ENCODE measurements around the gene TBCEL. TPM values are rescaled to one million over a fixed set of nuclear protein-coding genes. Genes with fewer than 3 reads are reported as not detected.

TBCEL gene
- total RNA-seq, 2 donors from 2014 or later = 17.7 to 24.6 TPM

- Histone ChIP-seq H3K9me3 (no peaks in the 10 kb centered on the region), H3K4me3 (no peak overlapping the region), H3K27me3 (replicated peaks; ENCODE audit: insufficient read depth) (no peaks in the 10 kb centered on the region), H3K27ac (no peak overlapping the region), H3K4me1 (ENCODE audit: control insufficient read depth in 1 of 2, low read depth in 2 of 2) (no peaks in the 10 kb centered on the region), H3K36me3 (no peaks in the 10 kb centered on the region)
- DNase-seq (ENCODE audit: low spot score) (no peak), ATAC-seq (ENCODE audit: insufficient number of reproducible peaks, low FRiP score, low read depth) (no peak)
- TF ChIP-seq CTCF (IDR thresholded peaks at IDR 0.05) = no peak
Observed at GRCh38 chr11:120995184-120995583, 28.7 kb upstream of the TBCEL start.

GRCh38 chr11:120996973-120997372, 26.9 kb upstream of the TBCEL start:
- TF ChIP-seq CTCF (IDR thresholded peaks at IDR 0.05) = no peak
- H3K36me3 ChIP-seq = no peaks in the 10 kb centered on the region
- no peak overlapping the region for H3K27ac ChIP-seq
- ATAC-seq (ENCODE audit: insufficient number of reproducible peaks, low FRiP score, low read depth) = no peak
- DNase-seq (ENCODE audit: low spot score) = no peak
- H3K4me1 ChIP-seq (ENCODE audit: control insufficient read depth in 1 of 2, low read depth in 2 of 2) = no peaks in the 10 kb centered on the region
- H3K27me3 ChIP-seq (replicated peaks; ENCODE audit: insufficient read depth) = no peaks in the 10 kb centered on the region
- no peak overlapping the region for H3K4me3 ChIP-seq
- no peaks in the 10 kb centered on the region for H3K9me3 ChIP-seq

GRCh38 chr11:120998581-120998980, 25.3 kb upstream of the TBCEL start:
- Histone ChIP-seq H3K36me3 (no peaks in the 10 kb centered on the region), H3K4me1 (ENCODE audit: control insufficient read depth in 1 of 2, low read depth in 2 of 2) (no peaks in the 10 kb centered on the region), H3K27ac (no peak overlapping the region), H3K4me3 (no peak overlapping the region), H3K27me3 (replicated peaks; ENCODE audit: insufficient read depth) (no peaks in the 10 kb centered on the region), H3K9me3 (no peaks in the 10 kb centered on the region)
- no peak for ATAC-seq (ENCODE audit: insufficient number of reproducible peaks, low FRiP score, low read depth)
- DNase-seq (ENCODE audit: low spot score) = no peak
- no peak for TF ChIP-seq CTCF (IDR thresholded peaks at IDR 0.05)

GRCh38 chr11:121004206-121004840, 19.6 kb upstream of the TBCEL start:
- no peak for TF ChIP-seq CTCF (IDR thresholded peaks at IDR 0.05)
- Histone ChIP-seq H3K27me3 (replicated peaks; ENCODE audit: insufficient read depth) (no peaks in the 10 kb centered on the region), H3K4me1 (ENCODE audit: control insufficient read depth in 1 of 2, low read depth in 2 of 2) (no peaks in the 10 kb centered on the region), H3K36me3 (no peaks in the 10 kb centered on the region), H3K9me3 (no peaks in the 10 kb centered on the region), H3K27ac (no peak overlapping the region), H3K4me3 (no peak overlapping the region)
- ATAC-seq (ENCODE audit: insufficient number of reproducible peaks, low FRiP score, low read depth) = no peak
- DNase-seq (ENCODE audit: low spot score) = no peak

- ATAC-seq (ENCODE audit: insufficient number of reproducible peaks, low FRiP score, low read depth) = no peak
- H3K9me3 ChIP-seq = no peaks in the 10 kb centered on the region
- no peak for TF ChIP-seq CTCF (IDR thresholded peaks at IDR 0.05)
Observed at GRCh38 chr11:121006922-121007321, 17.0 kb upstream of the TBCEL start.

More at GRCh38 chr11:121006922-121007321, 17.0 kb upstream of the TBCEL start:
- H3K4me1 ChIP-seq (ENCODE audit: control insufficient read depth in 1 of 2, low read depth in 2 of 2) = no peaks in the 10 kb centered on the region
- H3K27ac ChIP-seq = no peak overlapping the region
- H3K4me3 ChIP-seq = no peak overlapping the region
- no peak for DNase-seq (ENCODE audit: low spot score)
- no peaks in the 10 kb centered on the region for H3K36me3 ChIP-seq
- no peaks in the 10 kb centered on the region for H3K27me3 ChIP-seq (replicated peaks; ENCODE audit: insufficient read depth)
